ENCODE measurements around the gene RAB4A.

RAB4A gene

GRCh38 chr1:229270547-229271447, at the start of gene RAB4A:
Gene RAB4A (plus strand): TSS chr1:229271111. CDS start chr1:229271340, 229 bp downstream.
- peak; percentile 87 for DNase-seq

GRCh38 chr1:229222081-229222480, 48.8 kb upstream of the RAB4A start:
- DNase-seq: no peak

- DNase-seq: no peak
Measured at GRCh38 chr1:229223498-229223897, 47.4 kb upstream of the RAB4A start.

- no peak for DNase-seq
Measured at GRCh38 chr1:229224308-229224707, 46.6 kb upstream of the RAB4A start.

GRCh38 chr1:229225331-229225782, 45.6 kb upstream of the RAB4A start:
- no peak for DNase-seq

- no peak for DNase-seq
Measured at GRCh38 chr1:229226796-229227195, 44.1 kb upstream of the RAB4A start.

GRCh38 chr1:229227298-229227919, 43.5 kb upstream of the RAB4A start:
- DNase-seq: peak; percentile 80

- DNase-seq: no peak
Measured at GRCh38 chr1:229228522-229228921, 42.4 kb upstream of the RAB4A start.

GRCh38 chr1:229229137-229229720, 41.7 kb upstream of the RAB4A start:
- DNase-seq: no peak

- no peak for DNase-seq
Measured at GRCh38 chr1:229229721-229230139, 41.2 kb upstream of the RAB4A start.

- no peak for DNase-seq
Measured at GRCh38 chr1:229230140-229230892, 40.6 kb upstream of the RAB4A start.

GRCh38 chr1:229230893-229231753, 39.8 kb upstream of the RAB4A start:
- no peak for DNase-seq

GRCh38 chr1:229231754-229232119, 39.2 kb upstream of the RAB4A start:
- DNase-seq: no peak

- no peak for DNase-seq
Measured at GRCh38 chr1:229234870-229235472, 35.9 kb upstream of the RAB4A start.

- no peak for DNase-seq
Measured at GRCh38 chr1:229237320-229237719, 33.6 kb upstream of the RAB4A start.

- no peak for DNase-seq
Measured at GRCh38 chr1:229238231-229238630, 32.7 kb upstream of the RAB4A start.

GRCh38 chr1:229238674-229239415, 32.1 kb upstream of the RAB4A start:
- no peak for DNase-seq

GRCh38 chr1:229240532-229240931, 30.4 kb upstream of the RAB4A start:
- no peak for DNase-seq

- DNase-seq: no peak
Measured at GRCh38 chr1:229241390-229241789, 29.5 kb upstream of the RAB4A start.

GRCh38 chr1:229243638-229244037, 27.3 kb upstream of the RAB4A start:
- no peak for DNase-seq

- no peak for DNase-seq
Measured at GRCh38 chr1:229244091-229244490, 26.8 kb upstream of the RAB4A start.

All from activated CD4-positive, CD25-positive, alpha-beta regulatory T cell treated with anti-CD3 and anti-CD28 coated beads, Interleukin-2, amount 50 U/mL, for 72 hours (primary cell).